HG03460 (cell line): ENCODE measurements around the gene NDUFV1.
"Not testable (repeated sequence)": the region's sequence is repeated elsewhere in the genome, so short reads cannot be mapped to it uniquely, and the experiment has no call there.

ENCODE experiments used
- ATAC-seq: cut with Tn5 transposase; IDR thresholded peaks from one replicate; pipeline ENCODE4 v1.9.1; 2021; ENCODE audit not compliant: unreplicated experiment

NDUFV1 gene

GRCh38 chr11:67652965-67653845 lies 46.5 kb downstream of the NDUFV1 start:
- ATAC-seq = no peak

- no peak for ATAC-seq
Observed at GRCh38 chr11:67654225-67654624, 47.5 kb downstream of the NDUFV1 start.

- no peak for ATAC-seq
Observed at GRCh38 chr11:67656278-67656922, 49.7 kb downstream of the NDUFV1 start.

GRCh38 chr11:67657300-67657699 lies 50.6 kb downstream of the NDUFV1 start:
- no peak for ATAC-seq

- ATAC-seq = not testable (repeated sequence)
Observed at GRCh38 chr11:67659651-67660165, 53.0 kb downstream of the NDUFV1 start.

- not testable (repeated sequence) for ATAC-seq
Observed at GRCh38 chr11:67660752-67661151, 54.0 kb downstream of the NDUFV1 start.
